CD1c-positive myeloid dendritic cell (primary cell): Measurements from ENCODE around the gene NNAT.
"Not testable (repeated sequence)": the region's sequence is repeated elsewhere in the genome, so short reads cannot be mapped to it uniquely, and the experiment has no call there.

Experiments
- DNase-seq: peaks from one replicate; pipeline ENCODE4 v3.0.0-alpha.2; 2016; ENCODE audit errors: extremely low spot score

The NNAT gene, protein sequence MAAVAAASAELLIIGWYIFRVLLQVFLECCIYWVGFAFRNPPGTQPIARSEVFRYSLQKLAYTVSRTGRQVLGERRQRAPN

DNA sequence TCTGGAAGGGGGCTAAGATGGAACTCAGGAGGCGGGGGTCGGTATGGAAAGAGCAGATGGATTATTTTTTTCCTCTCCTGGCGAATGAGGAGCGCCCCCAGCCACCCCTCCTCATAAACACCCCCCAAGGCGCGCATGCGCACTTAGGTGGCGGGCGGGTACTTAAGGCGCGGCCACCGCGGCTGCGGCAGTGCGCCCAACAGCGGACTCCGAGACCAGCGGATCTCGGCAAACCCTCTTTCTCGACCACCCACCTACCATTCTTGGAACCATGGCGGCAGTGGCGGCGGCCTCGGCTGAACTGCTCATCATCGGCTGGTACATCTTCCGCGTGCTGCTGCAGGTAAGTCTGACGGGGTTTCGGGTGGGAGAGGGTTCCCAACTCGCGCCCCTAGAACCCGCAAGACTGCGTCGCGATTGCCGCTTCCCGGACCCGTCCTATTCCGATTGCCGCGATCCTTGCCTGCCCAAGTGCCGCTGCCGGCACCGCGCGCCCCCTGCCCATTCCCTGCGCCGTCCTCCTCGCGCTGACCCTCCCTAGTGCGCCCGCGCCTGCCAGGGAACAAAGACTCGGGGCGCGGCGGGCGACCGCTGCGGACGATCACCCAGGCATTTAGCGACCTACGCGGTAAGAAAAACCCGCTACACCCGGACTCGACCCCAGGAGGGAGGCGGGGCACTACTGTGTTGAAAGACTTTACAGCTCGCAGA is at the start of gene NNAT:
Gene NNAT (plus strand): TSS at position 190 of the 711 bp plus-strand sequence. CDS start 82 bp downstream, at position 272.
- no peak for DNase-seq

DNA sequence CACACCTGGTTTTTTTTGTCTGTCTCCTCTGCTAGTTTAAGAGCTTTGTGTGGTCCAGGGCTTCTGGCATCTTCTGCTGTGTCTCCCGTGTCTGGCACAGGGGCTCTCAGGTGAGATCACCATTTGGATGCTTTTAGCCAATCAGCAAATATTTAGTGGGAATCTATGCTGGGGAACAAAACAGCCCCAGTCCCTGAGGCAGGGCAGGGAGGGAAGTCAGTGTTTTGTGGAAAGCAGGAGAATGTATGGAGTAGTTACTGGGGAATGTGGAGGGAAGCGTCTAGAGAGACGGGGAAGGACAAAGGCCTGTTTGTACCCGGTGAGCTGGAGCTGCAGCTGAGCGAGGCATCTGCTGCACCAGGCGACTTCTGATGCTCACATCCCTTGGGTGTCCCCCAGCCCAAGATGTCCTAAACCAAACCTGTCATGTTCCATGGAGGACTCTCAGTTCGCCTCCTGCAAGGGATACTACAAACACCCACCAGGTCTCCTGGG is 49.3 kb upstream of the NNAT start:
- no peak for DNase-seq

DNA sequence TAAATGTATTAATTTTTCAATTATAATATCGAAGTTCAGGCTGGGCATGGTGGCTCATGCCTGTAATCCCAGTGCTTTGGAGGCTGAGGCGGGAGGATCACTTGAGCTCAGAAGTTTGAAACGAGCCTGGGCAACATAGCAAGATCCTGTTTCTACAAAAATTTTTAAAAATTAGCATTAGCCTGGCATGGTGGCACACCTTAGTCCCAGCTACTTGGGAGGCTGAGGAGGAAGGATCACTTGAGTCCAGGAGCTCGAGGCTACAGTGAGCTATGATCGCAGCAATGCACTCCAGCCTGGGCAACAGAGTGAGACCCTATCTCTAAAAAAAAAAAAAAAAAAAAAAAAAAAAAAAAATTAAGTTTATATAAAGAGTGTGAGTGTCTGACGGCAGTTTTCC is 48.6 kb upstream of the NNAT start:
- not testable (repeated sequence) for DNase-seq

DNA sequence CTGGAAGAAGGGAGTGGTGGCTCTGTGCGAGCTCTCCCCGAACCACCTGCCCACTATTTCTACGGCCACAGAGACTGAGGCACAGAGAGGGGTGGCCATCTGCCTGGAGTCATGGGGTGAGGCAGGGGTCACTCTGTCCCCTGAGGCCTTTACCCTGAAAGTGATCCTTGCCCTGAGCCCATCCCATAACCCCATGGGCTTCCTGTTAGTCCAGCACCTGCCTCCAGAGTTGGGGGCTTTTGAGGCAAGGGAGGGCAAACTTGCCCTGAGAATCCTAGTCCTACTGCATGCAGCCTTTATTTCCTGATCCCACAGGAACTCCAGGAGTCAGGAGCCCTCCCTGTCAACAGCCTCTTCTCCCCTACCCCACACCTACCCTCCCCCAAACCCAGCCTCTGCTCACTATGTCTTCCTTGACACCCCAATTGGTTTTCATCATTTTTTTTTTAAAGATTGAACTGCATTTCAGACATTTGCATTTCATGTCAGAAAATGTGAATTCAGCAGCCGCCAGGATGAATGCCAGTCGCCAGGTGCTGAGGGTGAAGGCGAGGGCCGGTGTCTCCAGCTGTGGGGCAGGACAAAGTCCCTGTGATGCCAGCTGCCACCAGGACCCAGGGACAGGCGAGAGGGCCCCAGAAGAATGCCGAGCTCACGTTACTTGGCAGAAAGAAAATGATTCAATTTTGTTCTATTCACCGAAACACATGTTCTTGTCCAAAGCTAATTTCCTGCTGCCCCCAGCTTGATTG is 47.6 kb upstream of the NNAT start:
- no peak for DNase-seq

DNA sequence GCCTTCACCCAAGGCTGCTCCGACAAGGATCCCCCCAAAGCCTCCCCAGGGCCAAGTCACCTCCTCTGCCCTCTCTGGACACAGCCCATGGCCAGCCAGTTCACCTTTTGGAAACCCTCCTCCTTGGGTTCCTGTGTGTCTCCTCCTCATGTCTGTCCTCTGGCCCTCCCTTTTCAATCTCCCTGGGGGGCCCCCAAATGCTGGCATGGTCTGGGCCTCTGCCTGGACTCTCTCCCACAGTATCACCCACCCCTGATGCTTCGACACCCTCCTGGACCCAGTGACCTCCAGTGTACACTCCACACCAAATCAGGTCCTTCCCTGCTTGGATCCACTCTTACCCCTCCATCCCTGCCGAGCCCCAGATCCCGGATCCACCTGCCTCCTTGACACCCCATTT is 46.7 kb upstream of the NNAT start:
- no peak for DNase-seq

DNA sequence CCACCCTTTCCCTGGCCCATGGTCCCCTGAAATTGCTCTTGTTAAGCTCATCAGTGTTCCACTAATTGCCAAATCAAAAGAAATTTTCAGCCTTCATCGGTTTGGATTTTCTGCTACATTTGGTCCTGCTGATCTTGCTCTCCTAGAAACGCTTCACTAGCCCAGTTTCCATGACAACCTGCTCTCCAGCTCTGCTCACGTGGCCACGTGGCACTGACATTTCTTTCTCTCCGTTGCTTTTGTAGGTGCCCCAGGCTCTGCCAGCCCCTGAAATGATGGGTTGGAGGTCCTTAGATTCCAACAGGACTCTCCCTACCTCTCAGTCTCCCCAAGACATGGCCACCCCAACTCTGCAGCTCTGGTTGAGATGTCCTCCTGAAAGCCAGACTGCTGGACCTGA is 45.8 kb upstream of the NNAT start:
- no peak for DNase-seq

DNA sequence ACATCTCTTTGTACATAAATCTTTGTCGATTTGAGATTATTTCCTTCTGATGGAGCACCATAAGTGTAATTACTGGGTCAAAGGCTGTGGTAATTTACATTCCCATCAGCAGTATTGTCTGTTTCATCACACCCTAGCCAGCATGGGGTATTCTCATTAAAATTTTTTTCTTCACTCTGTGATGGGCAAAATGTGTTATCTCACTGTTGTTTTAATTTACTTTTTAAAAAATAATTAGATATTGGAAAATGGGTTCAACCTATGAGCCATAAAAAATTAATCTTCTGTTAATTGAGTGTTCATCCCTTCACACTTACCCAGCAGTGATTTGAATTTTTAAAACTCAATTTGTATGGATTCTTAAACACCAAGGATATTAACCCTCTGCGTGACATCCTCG is 44.0 kb upstream of the NNAT start:
- no peak for DNase-seq

DNA sequence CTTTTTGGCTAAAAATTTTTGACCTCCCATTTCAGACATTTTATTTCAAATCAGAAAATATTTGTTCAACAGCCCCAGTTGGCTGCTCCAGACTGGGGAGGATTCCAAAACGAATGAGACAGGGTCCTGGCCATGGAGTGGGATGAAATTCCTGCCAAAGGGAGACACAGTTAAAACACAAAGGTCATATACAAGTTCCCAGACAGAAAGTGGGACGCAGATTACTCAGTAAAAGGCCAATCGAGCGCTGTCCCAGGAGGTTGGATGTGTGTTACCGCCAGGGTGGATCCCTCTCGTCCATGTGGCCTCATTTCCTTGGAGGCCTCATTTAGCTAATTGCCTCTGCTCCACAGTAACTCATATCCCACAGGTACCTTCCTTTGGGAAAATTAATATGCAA is 41.8 kb upstream of the NNAT start:
- DNase-seq, result no peak

DNA sequence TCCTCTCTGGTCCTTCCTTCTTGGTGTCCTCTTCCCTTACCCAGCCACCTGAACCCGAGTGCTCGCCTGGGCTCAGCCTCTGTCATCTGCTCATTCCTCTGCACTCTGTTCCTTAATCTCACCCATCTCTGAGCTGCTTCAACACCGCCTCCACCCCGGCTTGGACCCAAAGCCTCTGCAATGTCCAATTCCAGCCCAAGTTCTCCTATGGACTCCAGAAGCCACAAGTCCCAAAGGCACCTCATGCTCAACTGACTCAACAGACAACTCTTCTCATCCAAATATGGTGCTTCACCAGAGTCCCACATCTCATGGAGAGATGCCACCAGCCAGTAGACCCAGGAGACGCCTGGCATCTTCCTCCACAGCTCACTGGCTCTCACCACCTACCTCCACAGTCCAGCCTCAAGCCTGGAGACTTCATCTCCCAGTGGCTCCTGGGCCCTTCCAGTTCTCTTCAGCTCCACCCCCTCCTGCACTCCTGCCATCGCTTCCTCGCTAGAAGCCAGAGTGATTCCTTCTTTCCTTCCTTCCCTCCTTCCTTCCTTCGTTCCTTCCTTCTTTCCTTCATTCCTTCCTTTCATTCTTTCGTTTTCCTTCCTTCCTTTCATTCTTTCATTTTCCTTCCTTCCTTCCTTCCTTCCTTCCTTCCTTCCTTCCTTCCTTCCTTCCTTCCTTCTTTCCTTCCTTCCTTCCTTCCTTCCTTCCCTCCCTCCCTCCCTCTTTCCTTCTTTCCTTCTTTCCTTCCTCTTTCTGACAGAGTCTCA is 40.9 kb upstream of the NNAT start:
- no peak for DNase-seq

DNA sequence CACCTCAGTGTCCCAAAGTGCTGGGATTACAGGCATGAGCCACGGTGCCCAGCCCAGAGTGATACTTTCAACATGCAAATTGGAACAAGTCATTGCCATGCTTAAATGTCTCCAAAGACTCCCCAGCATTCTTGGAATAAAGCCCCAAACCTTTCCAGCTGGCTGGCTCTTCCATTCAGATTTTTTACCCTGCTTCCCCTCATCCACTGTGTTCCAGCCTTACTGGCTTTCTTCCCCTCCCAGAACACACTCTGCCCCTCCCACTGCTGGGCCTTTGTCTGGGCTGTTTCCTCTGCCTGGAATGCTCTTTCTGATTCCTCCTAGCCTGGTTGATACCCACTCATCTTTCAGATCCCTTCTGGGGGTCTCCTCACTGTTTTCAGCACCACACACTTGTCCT is 40.1 kb upstream of the NNAT start:
- DNase-seq, result no peak

DNA sequence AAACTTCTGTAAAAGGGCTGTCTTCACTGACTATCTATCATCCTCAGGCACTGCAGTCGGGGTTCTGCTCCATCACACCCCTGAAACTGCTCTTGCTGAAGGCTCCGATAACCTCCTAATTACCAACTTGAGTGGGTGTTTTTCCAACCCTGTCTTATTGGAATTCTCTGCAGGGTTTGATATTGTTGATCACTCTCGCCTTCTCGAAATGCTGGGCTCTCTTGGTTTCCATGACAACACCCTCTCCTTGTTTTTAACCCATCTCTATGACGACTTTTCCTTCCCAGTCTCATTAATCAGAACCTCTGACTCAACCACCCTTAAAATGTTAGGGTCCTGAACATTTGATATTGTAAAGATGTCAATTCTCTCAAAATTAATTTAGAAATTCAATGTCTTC is 39.4 kb upstream of the NNAT start:
- DNase-seq, result no peak

DNA sequence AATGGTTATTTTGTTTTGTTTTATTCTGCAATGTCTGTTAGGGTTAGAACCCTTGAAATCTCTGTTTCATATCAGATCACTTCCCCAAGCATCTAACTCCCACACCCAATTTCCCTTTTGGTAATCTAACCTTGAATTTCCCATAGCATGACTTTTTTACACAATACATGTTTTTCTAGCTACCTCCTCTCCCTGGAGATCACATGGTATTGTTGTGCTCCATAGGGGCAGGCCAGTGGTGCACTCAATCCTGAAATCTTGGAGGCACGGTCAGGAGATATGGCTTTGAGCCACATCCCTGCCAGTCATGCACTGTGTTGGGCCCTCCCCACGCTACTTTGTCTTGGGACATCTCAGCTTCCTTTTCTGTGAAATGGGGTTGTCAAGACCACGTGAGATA is 36.7 kb upstream of the NNAT start:
- DNase-seq, result peak; percentile 53

DNA sequence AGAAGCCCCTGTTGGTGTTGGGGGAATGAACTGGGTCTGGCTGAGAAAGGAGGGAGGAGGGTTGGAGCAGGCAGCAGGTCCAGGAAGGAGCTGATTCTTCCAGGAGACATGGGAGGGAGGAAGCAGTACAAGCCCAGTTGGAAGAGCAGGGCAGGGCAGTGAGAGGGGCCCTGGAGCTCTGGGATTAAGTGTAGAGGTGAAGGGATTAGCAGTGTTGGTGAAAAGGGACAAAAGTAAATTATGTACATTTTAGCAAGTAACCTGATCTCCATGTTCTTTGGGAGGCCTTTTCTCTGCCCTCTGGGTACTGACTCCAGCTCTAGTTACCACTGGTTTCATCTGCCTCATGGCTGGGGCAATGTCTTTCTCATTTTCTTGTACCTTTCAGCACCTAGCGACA is 34.8 kb upstream of the NNAT start:
- not testable (repeated sequence) for DNase-seq

DNA sequence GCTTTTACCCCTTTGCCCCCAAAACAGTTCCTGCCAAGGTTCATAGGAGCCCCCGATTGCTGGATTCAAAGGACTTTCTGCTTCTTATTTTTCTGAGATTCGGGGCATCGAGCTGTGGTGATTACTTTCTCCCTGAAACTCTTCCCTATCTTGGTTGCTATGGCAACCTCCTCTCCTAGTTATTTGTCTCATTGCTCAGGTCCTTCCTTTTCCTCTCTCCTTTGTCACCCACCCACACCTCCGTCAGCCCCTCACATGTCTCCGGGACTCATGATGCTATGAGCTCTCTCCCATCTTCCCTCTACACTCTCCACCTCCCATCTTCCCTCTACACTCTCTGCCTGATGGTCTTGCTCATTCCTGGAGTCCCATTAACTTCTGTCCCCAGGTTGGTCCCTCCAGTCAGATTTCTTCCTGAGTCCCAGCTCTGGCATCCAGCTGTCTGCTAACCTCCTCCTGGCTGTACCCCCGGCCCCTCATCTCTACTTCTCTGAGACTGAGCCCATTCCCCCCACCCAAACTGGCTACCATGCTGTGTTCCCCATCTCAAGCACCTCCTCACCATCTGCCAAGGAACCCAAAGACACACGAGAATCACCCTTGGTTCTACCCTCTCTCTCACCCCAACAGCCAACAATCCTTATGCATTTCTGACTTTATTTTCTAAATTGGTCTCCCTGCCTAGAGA is 30.2 kb upstream of the NNAT start:
- no peak for DNase-seq

DNA sequence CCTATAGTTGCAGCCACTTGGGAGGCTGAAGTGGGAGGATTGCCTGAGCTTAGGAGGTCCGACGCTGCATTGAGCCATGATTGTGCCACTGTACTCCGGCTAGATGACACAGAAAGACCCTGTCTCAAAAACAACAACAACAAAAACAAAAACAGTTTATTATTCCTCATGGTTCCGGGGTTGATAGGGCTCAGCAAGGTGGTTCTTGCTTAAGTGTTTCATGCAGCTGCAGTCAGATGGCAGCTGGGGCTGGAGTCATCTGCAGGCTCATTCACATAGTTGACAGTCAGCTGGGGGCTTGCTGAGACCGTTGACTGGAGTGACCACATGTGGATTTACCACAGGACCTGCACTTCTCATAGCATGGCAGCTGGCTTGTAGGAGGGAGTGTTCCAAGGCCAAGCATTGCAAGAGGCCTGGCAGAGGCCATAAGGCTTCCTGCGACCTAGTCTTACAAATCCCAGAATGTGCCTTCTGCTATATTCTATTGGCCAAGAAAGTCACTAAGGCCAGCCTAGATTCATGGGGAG is 28.9 kb upstream of the NNAT start:
- DNase-seq, result no peak

DNA sequence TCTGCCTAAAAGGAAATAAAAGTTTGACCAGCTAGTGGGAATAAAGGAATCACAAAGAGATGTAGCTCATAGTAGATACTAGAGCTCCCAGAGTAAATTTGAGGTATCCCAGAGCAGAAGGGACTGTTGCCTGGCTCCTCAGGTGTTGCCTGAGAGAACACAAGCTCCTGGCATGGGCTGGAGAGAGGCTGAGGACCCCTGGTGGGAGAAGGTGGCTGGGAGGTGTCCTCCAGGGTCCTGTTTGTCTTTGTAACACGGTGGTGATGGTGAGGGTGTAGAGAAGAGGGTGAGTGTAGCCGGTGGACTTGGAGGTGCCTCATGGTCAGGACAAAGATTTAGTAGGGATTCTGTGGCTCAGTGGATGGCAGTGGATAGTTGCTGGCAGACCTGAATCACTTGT is 28.1 kb upstream of the NNAT start:
- DNase-seq, result no peak

DNA sequence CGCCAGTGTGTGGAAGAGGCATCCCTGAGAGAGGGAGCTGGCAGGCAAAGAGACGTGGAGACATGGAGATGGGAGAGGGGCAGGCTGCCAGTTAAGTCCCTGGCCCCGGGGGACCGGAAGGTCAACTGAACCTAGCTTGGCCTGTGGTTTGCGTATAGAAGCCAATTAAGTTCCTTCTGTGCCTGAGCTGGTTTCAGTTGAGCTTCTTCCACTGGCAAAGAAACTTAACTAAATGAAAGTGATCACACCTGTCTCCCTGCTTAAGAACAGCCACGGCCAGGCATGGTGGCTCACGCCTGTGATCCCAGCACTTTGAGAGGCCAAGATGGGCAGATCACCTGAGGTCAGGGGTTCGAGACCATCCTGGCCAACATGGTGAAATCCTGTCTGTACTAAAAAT is 26.7 kb upstream of the NNAT start:
- no peak for DNase-seq

DNA sequence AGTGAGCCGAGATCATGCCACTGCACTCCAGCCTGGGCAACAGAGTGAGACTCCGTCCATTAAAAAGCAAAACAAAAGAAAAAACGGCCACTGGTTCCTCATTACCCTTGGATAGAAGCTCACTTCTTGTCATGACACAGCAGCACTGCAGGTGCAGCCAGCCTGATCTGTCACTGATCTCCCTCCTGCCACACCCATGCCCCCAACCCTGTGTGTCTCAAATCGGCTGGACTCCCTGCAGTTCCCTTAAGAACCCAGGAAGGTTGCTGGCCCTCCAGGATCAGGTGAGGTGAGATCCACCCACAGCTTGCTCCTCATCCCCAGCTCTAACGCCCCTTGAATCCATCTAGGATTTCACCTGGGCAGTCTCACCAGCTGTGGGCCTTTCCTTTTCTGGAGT is 26.3 kb upstream of the NNAT start:
- DNase-seq, result no peak

DNA sequence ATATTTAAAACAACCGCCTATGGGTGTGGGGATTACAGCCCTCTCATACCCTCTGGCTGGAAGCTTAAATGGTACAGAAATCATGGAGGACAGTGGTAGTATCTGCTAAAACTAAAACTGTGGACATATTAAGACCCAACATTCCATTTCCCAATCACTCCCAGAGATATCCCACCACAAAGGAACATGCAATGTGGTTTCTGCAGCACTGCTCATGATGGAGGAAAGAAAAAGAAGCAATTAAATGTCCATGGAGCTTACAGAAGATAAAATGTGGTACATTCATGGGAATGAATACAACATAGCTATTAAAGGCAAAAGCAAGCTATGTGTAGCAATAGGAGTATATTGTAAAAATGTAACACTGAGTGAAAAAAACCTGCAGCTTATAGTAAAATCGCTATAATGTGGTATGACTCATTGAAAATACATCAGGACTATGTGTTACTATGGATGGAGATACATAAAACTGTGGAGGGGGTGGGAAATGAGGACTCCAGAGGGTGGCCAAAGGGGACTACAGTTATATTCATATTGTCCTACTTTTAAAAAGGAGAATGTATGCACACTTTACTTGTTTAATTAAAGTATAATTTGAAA is 22.9 kb upstream of the NNAT start:
- no peak for DNase-seq

DNA sequence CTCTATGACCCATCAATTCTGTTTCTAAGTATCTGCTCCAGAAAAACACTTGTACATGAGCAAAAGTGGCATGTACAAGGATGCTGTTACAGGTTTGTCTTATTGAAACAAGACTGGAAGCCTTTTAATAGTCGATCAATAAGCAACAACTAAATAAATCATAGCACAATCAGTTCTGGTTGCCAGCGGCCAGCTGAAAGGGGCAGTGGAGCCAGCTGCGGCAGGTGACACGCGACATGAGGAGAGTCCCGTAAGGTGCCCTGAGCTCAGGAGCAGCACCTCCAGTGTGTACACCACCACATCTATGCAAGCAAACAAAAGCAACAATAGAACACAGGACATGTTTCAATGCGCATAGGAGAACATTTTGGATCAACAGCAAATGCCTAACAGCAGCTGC is 20.7 kb upstream of the NNAT start:
- DNase-seq, result no peak

DNA sequence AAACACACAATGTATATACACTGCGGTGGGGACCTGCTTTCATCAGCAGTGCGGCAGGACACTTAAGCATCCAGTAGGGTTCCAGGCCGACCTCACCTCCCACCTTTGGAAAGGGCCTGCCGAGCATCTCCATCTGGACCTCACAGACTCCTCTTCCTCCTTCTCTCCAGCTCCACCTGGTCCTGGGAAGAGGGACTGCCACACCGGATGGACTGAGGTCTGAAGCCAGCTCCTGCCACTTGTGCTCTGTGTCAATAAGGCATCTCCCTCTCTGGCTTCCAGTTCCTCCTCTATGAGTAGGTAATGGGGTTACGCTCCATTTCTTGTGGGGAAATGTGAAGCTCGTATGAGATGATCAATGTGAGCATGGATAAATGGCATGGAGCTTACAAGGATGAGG is 19.1 kb upstream of the NNAT start:
- no peak for DNase-seq
